Lower leg skin (tissue), 4 donors: ENCODE data around the gene CCSER1. TPM values are rescaled to one million over a fixed set of nuclear protein-coding genes. Genes with fewer than 3 reads are reported as not detected.

Experiments used
- DNase-seq, 2 donors: peaks; one replicate each; pipeline ENCODE4 v3.0.0-alpha.2; 2019; ENCODE audit warnings: low spot score in 2 of 2
- H3K4me3 ChIP-seq: fragments of 200-600 bp; sonication (generic); 2 replicates; pipeline ENCODE4 v1.5.1; 2017; ENCODE audit warnings: mild to moderate bottlenecking, low read depth; ENCODE audit not compliant: poor library complexity, severe bottlenecking
- POLR2A ChIP-seq, 2 donors: fragments of 450-650 bp; IDR thresholded peaks; one replicate each; pipeline ENCODE4 v1.6.1; 2016 to 2017; ENCODE audit warnings: antibody characterized with exemption in 2 of 2, mild to moderate bottlenecking in 1 of 2, moderate library complexity in 1 of 2
- WGBS, 2 donors: methylation state at CpG; one replicate each; pipeline ENCODE4 v1.1.5; 2018; 5-methylcytosine and 5-hydroxymethylcytosine counted together
- intact Hi-C: fragments of 100-400 bp; cut with DNase I; formaldehyde crosslinking; loops from one replicate; pipeline ENCODE4 v1.15.0; 2023; ENCODE audit warnings: low total_unique reads
- total RNA-seq, 4 donors: library from RNA; depleted of rRNA; stranded (reverse); fragments of >200 nt; gene quantifications; one replicate each; pipeline ENCODE4 v1.1.0, GENCODE V29; 2016
- TF ChIP-seq, protein P1 (sequence below), 3 donors: fragments of 450-650 bp; IDR thresholded peaks; one replicate each; pipeline ENCODE4 v1.5.1; 2016; ENCODE audit warnings: antibody characterized with exemption in 3 of 3, mild to moderate bottlenecking in 3 of 3, moderate library complexity in 2 of 3

The CCSER1 gene
- total RNA-seq, 4 donors from 2014 or later = 6.5 to 12.1 (median 9.9) TPM

DNA sequence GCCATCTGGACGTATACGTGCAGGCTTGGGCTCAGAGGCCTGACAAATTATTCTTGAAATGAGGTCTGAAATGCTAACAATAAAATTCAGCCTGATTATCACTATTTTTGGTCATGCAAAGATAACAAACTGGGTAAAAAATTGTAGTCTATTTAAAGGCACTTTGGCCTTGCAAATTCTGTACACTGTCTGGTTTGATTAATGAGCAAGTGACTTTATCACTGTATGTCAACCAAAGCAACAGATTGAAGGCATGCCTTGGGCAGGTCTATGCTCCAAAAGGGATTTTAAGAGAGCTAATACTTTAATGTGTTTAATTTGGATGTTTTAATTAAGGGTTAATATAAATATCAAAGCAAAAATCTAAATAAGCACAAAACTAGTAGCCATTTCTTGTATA, 1141.7 kb downstream of the CCSER1 start:
- intact Hi-C loops = no loop called here
- WGBS, 2 donors = 50 to 63% methylated on average over 2 of the region's 2 CpGs
- no peak overlapping the region for H3K4me3 ChIP-seq
- no peak for DNase-seq
- TF ChIP-seq, protein P1, sequence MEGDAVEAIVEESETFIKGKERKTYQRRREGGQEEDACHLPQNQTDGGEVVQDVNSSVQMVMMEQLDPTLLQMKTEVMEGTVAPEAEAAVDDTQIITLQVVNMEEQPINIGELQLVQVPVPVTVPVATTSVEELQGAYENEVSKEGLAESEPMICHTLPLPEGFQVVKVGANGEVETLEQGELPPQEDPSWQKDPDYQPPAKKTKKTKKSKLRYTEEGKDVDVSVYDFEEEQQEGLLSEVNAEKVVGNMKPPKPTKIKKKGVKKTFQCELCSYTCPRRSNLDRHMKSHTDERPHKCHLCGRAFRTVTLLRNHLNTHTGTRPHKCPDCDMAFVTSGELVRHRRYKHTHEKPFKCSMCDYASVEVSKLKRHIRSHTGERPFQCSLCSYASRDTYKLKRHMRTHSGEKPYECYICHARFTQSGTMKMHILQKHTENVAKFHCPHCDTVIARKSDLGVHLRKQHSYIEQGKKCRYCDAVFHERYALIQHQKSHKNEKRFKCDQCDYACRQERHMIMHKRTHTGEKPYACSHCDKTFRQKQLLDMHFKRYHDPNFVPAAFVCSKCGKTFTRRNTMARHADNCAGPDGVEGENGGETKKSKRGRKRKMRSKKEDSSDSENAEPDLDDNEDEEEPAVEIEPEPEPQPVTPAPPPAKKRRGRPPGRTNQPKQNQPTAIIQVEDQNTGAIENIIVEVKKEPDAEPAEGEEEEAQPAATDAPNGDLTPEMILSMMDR (IDR thresholded peaks at IDR 0.05) = no peak
- TF ChIP-seq POLR2A (IDR thresholded peaks at IDR 0.05) = no peak

DNA sequence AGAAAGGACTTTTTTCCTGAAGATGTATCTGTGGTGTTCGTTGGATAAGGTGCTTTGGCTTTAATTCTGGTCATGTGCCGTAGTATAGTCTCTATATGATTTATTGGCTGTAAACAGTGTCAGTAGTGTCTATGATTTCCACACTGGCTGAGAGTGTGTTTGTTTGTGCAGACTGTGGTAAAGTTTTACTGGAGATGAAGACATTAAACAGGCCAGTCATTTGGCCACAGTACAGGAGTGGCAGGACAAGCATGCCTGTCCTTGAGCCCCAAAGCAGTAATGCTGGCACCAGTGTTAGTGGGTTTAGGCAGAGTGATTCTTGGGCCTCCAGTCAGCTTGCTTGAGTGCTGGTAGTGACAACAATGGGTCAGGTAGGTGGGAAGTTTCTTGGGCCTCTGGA, 1152.7 kb downstream of the CCSER1 start:
- no peak for TF ChIP-seq POLR2A (IDR thresholded peaks at IDR 0.05)
- TF ChIP-seq, protein P1 (IDR thresholded peaks at IDR 0.05) = no peak
- H3K4me3 ChIP-seq = no peak overlapping the region
- intact Hi-C loops = no loop called here
- no peak for DNase-seq
- WGBS, 2 donors = 73 to 83% methylated on average over 2 of the region's 2 CpGs

DNA sequence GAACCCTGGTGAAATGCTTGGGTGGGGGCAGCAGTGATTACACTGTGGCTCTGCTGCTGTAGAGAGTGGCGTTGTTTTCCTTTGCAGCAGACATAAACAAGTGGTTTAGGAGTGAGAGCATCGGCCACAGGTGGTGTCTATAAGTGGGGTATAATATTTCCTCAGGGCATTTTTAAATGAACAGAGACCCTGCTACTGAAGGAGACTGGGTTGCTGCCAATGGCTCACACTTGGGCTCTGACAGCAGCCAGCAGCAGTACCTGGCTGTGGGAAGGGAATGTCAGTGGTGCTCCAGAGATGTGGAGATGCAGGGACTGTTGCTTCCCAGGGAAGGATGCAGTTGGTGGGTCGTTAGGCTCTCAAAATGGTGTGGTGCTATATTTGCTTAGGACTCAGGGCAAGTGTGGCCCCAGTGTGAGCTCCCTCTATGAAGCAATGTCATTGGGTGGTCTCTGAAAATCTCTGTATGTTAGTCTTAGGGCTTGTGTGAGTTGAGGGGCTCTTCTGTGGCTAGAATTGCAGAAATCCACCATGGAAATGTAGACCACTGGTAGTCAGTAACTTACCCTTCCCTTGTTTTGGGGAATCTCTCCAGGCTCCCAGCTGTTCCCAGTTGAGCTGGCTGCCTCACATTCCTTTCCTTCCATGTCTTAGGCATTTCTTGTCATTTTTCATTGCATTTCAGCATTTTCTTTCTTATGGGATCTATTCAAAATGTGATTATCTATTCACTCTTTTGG, 1153.5 kb downstream of the CCSER1 start:
- 55 to 66% methylated on average over 3 of the region's 3 CpGs for WGBS, 2 donors
- intact Hi-C loops = no loop called here
- no peak overlapping the region for H3K4me3 ChIP-seq
- no peak for TF ChIP-seq POLR2A (IDR thresholded peaks at IDR 0.05)
- TF ChIP-seq, protein P1 (IDR thresholded peaks at IDR 0.05) = no peak
- no peak for DNase-seq

DNA sequence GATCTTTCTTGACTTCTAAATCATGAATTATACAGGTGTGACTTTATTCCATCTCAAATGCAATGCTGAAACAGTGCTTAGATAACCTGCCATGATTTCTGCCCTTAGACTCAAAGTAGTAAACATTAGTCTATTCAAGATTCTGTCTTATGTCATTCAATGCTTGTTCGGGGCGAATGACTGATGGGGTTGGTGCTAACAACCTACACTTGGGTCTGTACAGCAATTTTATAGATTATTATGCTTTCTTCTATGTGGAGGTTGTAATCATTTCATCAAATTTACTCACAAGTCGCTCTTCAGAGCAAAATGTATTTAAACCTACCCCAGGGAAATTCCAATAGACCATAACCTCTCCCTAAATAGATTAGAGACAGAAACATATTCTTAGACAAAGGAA, 1155.0 kb downstream of the CCSER1 start:
- intact Hi-C loops = no loop called here
- no peak overlapping the region for H3K4me3 ChIP-seq
- no peak for DNase-seq
- TF ChIP-seq, protein P1 (IDR thresholded peaks at IDR 0.05) = no peak
- TF ChIP-seq POLR2A (IDR thresholded peaks at IDR 0.05) = no peak
- 76 to 78% methylated on average over 3 of the region's 3 CpGs for WGBS, 2 donors

DNA sequence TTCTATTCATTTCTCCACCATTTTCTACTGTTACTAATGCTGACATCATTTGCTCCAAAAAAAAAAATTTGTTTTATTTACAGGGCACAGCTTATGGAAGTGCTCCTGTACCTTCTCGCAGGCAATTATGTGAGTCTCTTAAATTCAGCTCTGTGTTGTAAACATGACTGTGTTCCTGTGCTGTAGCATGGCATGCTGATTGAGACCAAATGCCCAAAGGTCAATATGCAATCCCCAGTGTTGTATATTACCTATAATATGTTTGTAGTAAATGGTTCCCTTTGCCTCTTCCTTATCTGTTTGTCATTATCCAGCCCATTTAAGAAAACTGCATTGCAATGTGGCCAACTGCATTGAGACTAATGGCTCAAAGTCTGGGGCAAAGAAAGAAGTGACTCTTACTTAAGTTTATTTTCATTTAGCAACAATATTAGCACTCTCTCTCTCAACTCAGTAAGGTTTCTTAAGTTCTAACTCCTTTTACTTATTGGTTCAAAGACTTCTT, 1156.6 kb downstream of the CCSER1 start:
- H3K4me3 ChIP-seq = no peak overlapping the region
- 88 to 94% methylated on average over 1 of the region's 1 CpG for WGBS, 2 donors
- no peak for DNase-seq
- TF ChIP-seq, protein P1 (IDR thresholded peaks at IDR 0.05) = no peak
- TF ChIP-seq POLR2A (IDR thresholded peaks at IDR 0.05) = no peak
- intact Hi-C loops = no loop called here
